ENCODE results near the gene RIOX2. TPM values are rescaled to one million over a fixed set of nuclear protein-coding genes. Genes with fewer than 3 reads are reported as not detected.
A peak's percentile ranks its signal among the peaks of the same experiment; 100 is the strongest.

Gene RIOX2
- polyA plus RNA-seq, 3 donors = 15.3 to 18.7 (median 18.3) TPM

DNA sequence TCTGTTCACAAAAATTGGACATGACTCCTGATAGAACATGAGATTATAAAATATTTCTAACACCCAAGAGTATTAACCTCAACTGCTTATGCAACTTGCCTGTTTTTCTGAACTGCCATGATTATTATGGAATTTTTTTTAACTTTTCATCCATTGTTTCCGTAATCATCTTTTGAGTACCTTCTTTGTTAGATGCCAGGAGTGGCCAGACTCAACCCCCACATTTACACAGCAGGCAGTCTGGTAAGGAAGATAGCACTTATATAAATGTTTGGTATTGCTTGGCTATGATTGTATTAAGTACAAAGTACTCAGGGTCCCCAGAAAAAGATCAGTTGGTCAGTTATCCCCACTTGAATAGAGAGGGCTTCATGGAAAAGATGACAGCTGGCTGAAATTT lies 76.1 kb downstream of the RIOX2 start:
- Mint-ChIP-seq H3K9me3 (no peaks in the 10 kb centered on the region), H3K36me3 (peaks cover 50 to 63% of the 10 kb centered on the region in 2 donors)

DNA sequence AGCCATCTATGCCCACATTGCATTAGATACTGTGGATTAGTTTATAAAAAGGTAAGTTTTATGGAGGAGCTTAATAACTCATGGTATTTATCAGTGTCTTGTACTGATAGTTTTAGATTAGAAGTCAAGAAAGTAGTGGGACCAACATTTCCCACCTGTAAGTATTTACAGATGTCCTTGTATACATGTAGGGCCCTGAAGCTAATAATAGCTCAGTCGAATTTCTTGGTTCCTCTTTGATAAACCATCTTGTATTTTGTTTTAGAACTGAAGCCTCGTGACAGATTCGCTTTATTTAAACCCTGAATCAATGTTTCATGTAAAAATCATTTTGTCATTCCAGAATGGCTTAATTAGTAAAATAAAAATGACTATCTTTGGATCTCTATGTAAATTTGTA lies 77.0 kb downstream of the RIOX2 start:
- Histone ChIP-seq H3K36me3 (replicated peaks in 1 of 2; ENCODE audit: control insufficient read depth in 1 of 2, insufficient read depth in 2 of 2, low read length in 2 of 2) (peaks cover 28 to 86% of the 10 kb centered on the region in 2 donors), H3K27ac (ENCODE audit: low read depth in 1 of 2, low read length in 2 of 2) (no peak overlapping the region), H4K20me1 (ENCODE audit: insufficient read depth, low read length) (no peaks in the 10 kb centered on the region), H3K27me3 (ENCODE audit: control insufficient read depth in 2 of 2, insufficient read depth in 2 of 2, low read length in 2 of 2) (no peaks in the 10 kb centered on the region), H2AFZ (ENCODE audit: insufficient read depth, low read depth, low read length, poor library complexity, severe bottlenecking) (no peak overlapping the region), H3K4me2 (replicated peaks; ENCODE audit: extremely low read depth, low read length, poor library complexity, severe bottlenecking) (no peak overlapping the region), H3K9me3 (replicated peaks in 1 of 2; ENCODE audit: control insufficient read depth in 1 of 2, insufficient read depth in 1 of 2, low read length in 2 of 2) (no peaks in the 10 kb centered on the region), H3K4me1 (ENCODE audit: control insufficient read depth in 1 of 2, insufficient read depth in 2 of 2, low read length in 2 of 2) (no peaks in the 10 kb centered on the region), H3K79me2 (ENCODE audit: insufficient read depth, low read length) (no peaks in the 10 kb centered on the region), H3K4me3 (replicated peaks in 1 of 3; ENCODE audit: low read depth in 2 of 3, low read length in 3 of 3) (no peak overlapping the region), H3K9ac (ENCODE audit: insufficient read depth, low read length, poor library complexity, severe bottlenecking) (no peak overlapping the region)
- intact Hi-C loops (cut with micrococcal nuclease) = no loop called here
- TF ChIP-seq CTCF (IDR thresholded peaks at IDR 0.05) = no peak
- H3K27ac Mint-ChIP-seq = no peak overlapping the region
- no CpG with 5 or more reads among the region's 3 CpGs for WGBS (ENCODE audit: insufficient coverage)
- H3K36me3 Mint-ChIP-seq = peaks cover 44 to 54% of the 10 kb centered on the region in 2 donors
- H3K4me3 Mint-ChIP-seq = no peak overlapping the region
- H3K4me1 Mint-ChIP-seq = no peaks in the 10 kb centered on the region
- H3K27me3 Mint-ChIP-seq (ENCODE audit: low read depth in 3 of 3) = peaks cover 0 to 1% (median 0%) of the 10 kb centered on the region in 3 donors
- no peak for DNase-seq
- no peaks in the 10 kb centered on the region for H3K9me3 Mint-ChIP-seq

More for the DNA sequence above, 76.1 kb downstream of the RIOX2 start:
- no peaks in the 10 kb centered on the region for H3K79me2 ChIP-seq (ENCODE audit: insufficient read depth, low read length)
- H3K4me1 Mint-ChIP-seq = no peaks in the 10 kb centered on the region
- H3K27me3 ChIP-seq (ENCODE audit: control insufficient read depth in 2 of 2, insufficient read depth in 2 of 2, low read length in 2 of 2) = no peaks in the 10 kb centered on the region
- H3K27me3 Mint-ChIP-seq (ENCODE audit: low read depth in 3 of 3) = peaks cover 0 to 1% (median 0%) of the 10 kb centered on the region in 3 donors
- no peak overlapping the region for H3K27ac ChIP-seq (ENCODE audit: low read depth in 1 of 2, low read length in 2 of 2)
- H3K4me2 ChIP-seq (replicated peaks; ENCODE audit: extremely low read depth, low read length, poor library complexity, severe bottlenecking) = no peak overlapping the region
- intact Hi-C loops (cut with micrococcal nuclease) = no loop called here
- H3K9ac ChIP-seq (ENCODE audit: insufficient read depth, low read length, poor library complexity, severe bottlenecking) = no peak overlapping the region
- no peak for TF ChIP-seq CTCF (IDR thresholded peaks at IDR 0.05)
- no peaks in the 10 kb centered on the region for H3K9me3 ChIP-seq (replicated peaks in 1 of 2; ENCODE audit: control insufficient read depth in 1 of 2, insufficient read depth in 1 of 2, low read length in 2 of 2)
- H3K36me3 ChIP-seq (replicated peaks in 1 of 2; ENCODE audit: control insufficient read depth in 1 of 2, insufficient read depth in 2 of 2, low read length in 2 of 2) = peaks cover 35 to 90% of the 10 kb centered on the region in 2 donors
- peak overlapping the region in 1 of 7 donors; percentile 20 for H3K27ac Mint-ChIP-seq
- no peak overlapping the region for H3K4me3 ChIP-seq (replicated peaks in 1 of 3; ENCODE audit: low read depth in 2 of 3, low read length in 3 of 3)
- DNase-seq = no peak
- H2AFZ ChIP-seq (ENCODE audit: insufficient read depth, low read depth, low read length, poor library complexity, severe bottlenecking) = no peak overlapping the region
- no peaks in the 10 kb centered on the region for H3K4me1 ChIP-seq (ENCODE audit: control insufficient read depth in 1 of 2, insufficient read depth in 2 of 2, low read length in 2 of 2)
- no CpG with 5 or more reads among the region's 1 CpG for WGBS (ENCODE audit: insufficient coverage)
- no peak overlapping the region for H3K4me3 Mint-ChIP-seq
- H4K20me1 ChIP-seq (ENCODE audit: insufficient read depth, low read length) = no peaks in the 10 kb centered on the region

All from CD14-positive monocyte (primary cell).